HG03378 (cell line): ENCODE measurements around the gene EHMT1.

Source experiments
- ATAC-seq: cut with Tn5 transposase; IDR thresholded peaks from one replicate; pipeline ENCODE4 v1.9.1; 2021; ENCODE audit warnings: mild to moderate bottlenecking, moderate library complexity; ENCODE audit not compliant: unreplicated experiment

EHMT1 gene

DNA sequence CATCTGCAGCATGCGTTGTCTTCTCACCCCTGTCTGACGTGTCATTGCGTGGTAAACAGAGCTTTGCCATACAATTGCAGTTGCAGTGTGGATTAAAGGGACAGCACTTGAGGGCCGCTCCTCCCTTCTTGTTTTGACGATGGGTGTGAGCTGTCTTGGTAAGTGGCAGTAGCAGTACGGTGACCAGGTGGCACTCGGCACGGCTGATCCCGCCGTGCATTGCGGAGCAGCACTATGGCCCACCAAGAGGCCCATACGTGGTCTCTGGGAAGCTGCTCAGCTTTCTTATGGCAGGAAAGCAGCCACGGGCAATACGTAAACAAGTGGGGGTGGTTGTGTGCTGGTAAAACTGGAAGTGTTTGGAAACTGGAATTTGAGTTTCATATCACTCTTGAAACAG lies 25.1 kb downstream of the EHMT1 start:
- no peak for ATAC-seq

DNA sequence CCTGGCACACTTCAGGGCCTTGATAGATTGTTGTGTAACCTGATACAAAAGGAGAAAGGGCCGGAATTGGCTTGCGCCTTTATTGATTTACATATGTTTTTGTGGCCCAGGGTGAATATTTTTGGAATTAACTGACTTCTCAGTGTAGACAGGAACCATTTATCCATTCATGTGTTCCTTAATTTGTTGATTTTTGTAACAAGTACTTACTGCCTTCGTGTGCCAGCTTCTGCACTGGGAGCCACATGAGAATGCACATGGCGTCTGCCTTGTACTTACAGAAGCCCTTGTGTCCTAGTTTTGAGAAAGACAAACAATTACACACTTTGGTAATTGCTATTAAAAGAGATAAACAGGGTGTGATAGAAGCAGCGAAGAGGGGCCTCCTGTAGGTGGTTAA lies 26.4 kb downstream of the EHMT1 start:
- ATAC-seq: no peak

DNA sequence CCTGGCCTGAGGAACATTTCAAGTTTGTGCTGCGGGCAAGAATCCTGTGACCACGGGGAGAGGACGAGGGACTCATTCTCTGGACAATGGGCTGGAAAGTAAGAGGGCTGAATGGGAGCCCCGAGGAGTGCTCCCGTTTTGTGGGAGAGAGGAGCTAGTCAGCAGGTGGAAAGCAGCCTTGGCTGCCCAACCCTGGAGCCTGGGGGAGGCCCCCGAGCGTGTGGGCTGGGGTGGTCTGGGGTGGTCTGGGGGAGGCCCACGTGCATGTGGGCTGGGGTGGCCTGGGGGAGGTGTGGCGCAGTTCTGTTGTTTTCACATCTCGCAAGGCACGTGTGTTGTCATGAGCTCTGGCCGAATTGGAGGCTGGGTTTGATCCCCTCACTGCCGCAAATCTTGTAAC lies 27.5 kb downstream of the EHMT1 start:
- ATAC-seq: no peak

DNA sequence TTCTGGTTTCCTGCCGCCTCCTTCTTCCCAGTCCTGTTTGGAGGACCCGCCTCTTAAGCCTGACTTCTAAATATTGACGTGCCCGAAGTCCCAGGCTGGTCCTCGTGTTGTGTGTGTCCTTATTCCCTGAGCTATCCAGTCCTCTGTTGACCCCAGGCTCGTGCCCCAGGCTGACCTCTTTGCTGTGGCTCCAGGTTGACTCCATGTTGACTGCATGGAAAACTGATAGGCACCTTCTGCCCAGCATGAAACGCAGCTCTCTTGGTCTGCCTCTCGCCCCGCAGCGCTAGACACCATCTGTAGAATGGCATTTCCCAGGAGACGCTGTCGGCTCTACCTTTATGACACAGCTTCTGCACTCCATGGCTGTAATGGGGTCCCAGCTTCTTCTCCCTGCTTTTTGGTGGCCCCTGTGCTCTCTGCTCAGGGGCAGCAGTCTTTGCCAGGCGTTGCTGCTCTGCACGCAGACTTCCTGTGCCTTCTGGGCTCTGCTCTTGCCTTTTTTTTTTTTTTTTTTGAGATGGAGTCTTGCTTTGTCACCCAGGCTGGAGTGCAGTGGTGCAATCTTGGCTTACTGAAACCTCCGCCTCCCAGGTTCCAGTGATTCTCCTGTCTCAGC lies 28.4 kb downstream of the EHMT1 start:
- no peak for ATAC-seq

DNA sequence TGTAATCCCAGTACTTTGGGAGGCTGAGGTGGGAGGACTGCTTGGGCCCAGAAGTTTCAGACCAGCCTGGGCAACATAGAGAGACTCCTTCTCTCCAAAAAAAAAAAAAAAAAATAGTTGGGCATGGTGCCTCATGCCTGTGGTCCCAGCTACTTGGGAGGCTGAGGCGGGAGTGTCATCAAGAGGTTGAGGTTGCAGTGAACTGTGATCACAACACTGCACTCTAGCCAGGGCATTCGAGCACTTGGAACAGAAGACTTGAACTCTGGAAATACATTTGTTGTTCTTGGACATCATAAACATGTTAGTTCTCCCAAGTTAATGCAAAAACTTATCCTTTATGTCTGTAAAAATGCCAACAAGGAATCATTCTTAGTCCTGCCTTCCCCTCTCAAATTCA lies 29.6 kb downstream of the EHMT1 start:
- no peak for ATAC-seq

DNA sequence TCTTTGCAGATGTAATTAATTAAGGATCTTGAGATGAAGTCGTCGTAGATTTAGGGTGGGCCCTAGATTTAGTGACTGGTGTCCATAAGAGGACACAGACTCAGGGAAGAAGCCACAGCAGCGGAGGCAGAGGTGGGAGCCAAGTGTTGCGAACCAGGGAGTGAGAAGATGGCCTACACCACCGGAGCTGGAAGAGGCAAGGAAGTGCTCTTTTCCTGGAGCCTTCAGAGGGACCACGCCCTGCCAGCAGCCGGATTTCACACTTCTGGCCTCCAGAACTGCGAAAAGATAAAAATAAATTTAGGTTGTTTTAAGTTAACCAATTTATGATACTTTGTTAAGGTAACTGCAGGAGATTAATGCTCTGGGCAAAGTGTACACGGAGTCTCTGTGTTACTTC lies 30.7 kb downstream of the EHMT1 start:
- ATAC-seq: no peak

DNA sequence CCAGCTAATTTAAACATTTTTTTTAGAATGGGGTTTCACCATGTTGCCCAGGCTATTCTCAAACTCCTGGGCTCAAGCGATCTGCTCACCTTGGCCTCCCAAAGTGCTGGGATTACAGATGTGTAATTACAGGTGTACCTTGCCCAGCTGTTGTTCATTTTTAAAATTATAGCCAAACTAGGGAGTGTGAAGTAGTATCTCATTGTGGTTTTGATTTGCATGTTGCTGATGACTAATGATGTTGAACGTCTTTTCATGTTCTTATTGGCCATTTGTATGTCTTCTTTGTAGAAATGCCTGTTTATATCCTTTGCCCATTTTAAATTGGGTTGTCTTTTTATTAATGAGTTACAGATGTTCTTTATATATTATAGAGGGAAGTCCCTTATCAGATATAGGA lies 31.5 kb downstream of the EHMT1 start:
- no peak for ATAC-seq

DNA sequence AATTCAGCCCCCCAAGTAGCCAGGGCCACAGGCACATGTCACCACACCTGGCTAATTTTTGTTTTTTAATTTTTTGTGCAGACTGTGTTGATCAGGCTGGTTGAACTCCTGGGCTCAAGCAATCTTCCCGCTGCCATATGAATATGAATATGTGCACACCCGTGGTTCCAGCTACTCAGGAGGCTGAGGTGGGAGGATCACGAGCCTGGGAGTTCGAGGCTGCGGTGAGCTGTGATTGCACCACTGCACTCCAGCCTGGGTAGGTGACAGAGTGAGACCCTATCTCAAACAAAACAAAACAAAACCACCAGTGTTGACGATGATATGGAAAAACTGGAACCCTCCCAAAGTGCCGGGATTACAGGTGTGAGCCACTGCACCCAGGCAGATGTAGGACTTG lies 32.0 kb downstream of the EHMT1 start:
- no peak for ATAC-seq

DNA sequence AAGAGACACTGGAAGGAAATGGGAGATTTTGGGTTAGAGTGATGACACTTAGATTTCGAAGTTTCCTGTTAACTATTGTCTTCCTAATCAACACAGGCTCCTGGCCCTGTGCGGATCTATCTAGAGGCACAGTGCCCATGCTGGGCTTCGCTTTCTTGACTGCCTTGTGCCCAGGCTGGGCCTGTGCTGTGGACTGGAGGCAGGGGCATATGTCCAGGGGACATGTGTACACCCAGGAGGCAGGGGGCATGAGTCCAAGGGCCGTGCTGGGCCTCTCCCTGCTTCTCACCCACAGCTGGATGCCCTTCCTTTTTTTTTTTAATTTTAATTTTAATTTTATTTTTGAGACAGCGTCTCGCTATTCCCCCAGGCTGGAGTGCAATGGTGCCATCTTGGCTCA lies 37.6 kb downstream of the EHMT1 start:
- ATAC-seq: no peak

DNA sequence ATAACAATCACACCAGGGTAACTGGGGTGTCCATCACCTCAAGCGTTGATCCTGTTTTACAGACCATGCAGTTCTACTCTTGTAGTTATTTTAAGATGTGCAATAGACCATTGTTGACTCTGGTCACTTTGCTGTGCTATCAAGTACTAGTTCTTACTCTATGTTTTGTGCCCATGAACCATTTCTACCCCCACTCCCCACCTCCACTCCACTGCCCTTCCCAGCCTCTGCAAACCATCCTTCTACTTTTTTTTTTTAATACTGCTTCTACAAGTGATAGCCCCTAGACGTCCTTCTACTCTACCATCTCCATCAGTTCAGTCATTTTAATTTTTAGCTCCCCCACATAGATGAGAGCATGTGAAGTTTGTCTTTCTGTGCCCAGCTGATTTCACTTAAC lies 38.8 kb downstream of the EHMT1 start:
- no peak for ATAC-seq

DNA sequence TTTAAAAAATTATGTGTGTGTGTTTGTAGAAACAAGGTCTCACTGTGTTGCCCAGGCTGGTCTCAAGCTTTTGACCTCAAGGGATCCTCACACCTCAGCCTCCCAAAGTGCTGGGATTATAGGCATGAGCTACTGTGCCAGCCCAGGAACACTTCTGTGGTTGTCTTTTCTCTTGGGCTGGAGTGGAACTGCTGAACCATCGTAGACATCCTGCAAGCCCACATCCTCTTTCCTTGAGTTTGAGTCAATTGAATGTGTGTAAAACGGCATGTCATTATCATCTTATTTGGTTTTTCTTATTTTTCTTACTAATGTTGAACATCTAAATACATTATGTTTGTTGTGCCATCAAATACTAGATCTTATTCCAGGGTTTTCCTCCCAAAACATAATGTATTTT lies 40.0 kb downstream of the EHMT1 start:
- no peak for ATAC-seq

DNA sequence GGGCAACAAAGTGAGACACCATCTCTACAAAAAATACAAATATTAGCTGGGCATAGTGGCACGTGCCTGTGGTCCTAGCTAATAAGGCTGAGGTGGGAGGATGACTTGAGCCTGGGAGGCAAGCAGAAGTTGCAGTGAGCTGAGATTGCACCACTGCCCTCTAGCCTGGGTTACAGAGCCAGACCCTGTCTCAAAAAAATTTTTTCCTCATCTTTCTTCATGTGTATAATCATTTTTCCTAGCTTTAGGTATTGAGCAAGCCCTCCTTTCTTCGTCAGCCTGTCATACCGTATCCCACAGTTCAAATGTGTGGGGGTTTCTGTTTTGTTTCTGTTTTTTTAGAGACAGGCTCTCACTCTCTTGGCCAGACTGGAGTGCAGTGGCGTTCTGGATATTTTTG lies 41.3 kb downstream of the EHMT1 start:
- ATAC-seq: no peak

DNA sequence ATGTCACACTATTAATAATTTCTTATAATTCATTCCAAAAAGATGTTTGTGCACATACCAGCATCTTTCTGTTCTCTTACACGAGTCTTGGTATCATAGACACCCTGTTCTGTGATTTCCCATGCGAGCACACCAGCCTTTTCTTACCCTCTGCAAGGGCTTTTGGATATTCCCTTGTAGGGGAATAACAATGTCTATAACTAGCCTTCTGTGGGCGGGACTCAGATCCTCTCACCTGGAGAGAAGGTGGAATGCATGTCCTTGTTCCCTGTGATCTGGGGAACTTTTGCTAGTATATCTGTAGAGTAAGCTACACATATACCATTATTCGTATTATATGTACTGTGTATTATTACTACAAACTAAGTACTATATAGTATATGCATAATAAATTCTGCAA lies 44.8 kb downstream of the EHMT1 start:
- ATAC-seq: no peak

DNA sequence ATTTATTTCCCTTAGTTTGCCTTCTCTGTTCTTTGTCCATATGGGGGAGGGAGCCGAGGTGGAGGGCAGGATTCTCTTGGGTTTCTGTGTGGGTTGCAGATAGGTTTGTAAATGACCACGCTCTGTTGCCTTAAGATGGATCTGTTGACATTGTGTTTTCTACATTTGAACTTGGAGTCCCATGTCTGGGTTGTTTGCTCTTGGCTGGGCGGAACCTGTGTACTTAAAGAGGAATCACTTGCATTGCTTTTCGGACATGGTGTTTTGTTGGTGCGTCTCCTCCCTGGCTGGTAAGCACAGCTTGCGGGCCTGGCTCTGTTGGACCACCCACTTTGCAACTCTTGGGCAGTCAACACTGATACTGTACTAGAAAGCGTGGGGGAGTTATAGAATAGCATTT lies 45.9 kb downstream of the EHMT1 start:
- no peak for ATAC-seq

DNA sequence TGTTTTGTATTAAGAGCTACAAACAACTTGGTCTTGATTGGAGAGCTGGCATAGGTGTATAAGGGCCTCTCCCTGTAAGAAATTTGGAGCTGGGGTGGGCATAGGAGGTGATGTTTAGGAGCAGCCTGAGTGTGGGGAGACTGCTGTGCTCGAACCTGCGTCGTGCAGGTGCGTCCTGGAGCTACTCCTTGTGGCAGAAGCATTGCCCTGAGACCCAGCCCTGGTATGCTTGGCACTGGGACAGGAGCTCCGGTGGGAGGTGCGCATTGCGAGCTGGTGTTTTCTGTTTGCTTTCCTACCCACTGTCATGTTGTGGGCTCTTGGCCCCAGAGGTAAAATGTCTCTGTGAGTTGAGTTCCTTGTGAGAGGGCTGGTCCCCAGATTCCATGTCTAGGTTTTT lies 46.4 kb downstream of the EHMT1 start:
- no peak for ATAC-seq

DNA sequence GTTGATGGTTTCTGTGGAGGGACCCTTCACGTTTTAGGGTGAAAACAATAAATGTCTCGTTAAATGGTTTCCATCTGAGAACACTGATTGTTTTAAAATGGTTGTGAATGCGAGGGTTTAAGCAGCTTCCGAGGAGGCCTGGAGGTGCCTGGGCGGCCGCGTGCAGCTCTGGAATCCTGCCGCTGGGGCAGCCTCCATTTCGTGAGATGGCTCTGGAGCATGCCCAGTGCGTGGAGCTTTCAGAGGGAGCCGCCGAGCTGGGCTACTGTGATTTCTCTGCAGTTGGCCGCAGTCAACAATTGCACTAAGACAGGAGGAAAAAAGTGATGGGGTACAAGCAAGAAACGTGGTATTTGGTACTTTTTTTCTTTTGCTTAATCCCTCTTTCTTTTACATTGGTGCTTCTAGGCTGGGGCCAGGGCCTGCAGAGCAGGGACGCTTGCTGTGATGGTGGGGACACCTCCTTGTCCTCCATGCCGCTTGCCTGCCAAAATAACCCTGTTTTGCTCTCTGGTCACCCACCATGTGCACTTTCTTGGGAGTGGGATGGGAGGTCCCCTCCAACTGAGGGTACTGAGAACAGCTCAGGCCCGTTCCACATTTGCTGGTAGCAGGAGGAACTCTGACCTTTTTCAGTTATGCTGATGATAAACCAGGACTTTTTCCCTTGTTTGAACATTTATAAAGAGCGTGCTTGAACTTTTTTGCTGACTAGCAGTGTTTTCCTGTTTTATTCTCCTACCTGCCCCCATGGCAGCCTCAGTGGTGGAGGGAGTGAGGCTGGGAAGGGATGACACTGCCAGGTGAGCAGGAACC lies 47.1 kb downstream of the EHMT1 start:
- no peak for ATAC-seq

DNA sequence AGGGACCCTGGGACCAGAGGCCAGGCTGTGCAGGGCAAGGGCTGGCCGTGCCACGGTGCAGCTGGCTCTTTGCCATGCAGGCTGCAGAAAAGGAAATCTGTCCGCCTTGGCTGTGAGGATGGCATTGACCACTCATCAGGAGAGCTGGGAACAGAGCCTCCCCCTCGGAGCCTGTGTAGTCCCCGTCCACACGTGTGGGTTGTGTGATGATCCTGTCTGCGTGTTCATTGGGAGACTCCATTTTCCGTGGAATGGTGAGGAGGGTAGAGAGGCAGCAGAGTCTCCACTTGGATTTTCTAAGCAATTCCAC lies 47.7 kb downstream of the EHMT1 start:
- no peak for ATAC-seq

DNA sequence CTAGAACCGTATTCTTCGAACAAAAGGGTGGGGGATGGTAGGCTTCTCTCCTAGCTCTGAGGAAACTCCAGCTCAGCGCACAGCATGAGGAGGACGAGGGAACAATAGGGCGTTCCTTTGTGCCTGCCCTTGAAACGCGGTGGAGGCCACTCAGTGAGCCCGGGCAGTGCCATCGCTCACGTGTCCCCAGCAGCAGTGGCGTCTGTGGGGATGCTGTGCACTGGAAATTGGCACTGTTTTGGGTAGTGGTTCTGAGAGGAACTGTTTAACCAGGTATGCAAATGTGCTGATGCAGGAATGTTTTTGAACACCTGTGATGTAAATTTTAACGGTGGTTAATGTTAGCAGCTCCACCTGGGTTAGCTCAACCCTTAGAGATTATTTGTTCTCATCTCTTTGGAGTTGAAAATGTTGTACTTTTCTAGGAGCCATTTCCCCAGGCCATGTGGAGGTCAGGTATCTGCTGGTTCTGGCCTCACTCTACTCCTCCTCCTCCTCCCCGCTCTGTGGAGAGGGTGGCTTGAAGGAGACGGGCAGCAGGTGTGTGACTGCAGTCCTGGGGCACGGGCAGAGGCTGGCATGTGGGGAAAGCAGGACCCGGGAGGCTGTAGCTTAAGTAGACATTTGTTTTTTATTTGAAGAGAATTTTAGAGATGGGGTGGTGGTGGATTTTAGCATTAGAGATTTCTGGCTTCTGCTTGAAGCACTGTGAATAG lies 48.3 kb downstream of the EHMT1 start:
- ATAC-seq: no peak

DNA sequence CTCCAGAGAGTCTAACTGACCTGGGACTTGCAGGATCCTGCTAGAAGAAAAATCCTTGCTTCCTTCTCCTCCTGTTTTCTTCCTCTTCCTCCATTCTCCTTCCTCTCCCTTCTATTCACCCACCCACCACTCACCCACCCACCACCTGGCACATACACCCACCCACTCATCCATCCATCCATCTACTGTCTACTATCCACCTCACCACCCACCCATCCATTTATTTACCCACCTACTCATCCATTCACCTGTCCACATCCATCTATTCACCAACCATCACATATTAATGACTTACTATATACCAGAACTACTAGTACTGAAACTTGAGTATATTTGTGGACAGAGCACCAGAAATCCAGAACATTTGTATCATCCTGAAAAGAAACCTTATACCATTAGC lies 49.4 kb downstream of the EHMT1 start:
- ATAC-seq: no peak

DNA sequence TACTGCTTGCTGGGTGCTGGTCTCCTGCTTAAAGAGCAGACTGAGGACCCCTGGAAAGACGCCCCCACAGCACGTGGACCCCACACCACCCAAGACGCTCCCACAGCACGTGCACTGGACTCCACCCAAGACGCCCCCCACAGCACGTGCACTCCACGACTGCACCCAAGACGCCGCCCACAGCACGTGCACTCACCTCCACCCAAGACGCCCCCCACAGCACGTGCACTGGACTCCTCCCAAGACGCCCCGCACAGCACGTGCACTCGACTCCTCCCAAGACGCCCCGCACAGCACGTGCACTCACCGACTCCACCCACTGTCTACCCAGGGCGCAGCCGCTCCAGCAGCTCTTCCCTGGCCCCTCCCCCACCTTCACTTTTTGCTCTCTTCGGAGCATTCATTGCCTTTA lies 50.5 kb downstream of the EHMT1 start:
- no peak for ATAC-seq

DNA sequence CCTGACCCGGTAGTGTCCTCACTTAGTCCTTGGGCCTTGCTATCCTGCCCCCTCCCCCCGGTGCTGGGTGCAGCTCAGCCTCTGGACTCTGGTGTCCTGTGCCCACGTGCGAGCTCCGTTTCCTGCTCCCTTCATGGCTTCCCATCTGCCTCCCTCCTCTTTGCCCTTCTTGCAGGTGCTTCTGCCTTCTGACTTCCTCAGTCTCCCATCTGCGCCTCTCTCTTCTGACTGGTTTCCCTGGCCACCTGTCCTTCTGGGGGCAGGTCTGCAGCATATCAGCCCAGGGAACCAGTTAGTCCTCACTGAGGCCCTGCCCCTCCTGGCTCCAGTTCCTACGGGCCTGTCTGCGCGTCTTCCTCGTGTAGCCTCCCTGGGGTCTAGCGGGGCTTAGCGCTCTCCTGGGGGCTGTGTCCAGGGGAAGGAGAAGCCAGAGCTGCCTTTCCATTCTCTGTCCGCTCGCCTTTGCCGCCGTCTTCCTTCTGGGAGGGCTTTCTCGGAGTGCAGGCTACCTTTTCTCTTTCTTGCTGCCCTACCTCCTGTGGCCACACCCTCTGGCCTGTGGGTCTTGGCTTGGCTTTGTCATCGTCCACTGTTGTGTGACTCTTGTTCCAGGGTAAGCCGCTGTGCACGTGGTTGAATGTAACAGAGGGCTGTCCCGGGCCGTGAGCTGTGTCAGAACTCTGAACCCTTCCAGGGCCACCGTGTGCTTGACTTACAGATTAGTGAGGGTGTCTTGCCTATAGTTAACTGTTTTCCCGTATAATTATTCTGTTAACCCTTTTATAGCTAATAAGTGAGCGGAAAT lies 51.8 kb downstream of the EHMT1 start:
- ATAC-seq: no peak

DNA sequence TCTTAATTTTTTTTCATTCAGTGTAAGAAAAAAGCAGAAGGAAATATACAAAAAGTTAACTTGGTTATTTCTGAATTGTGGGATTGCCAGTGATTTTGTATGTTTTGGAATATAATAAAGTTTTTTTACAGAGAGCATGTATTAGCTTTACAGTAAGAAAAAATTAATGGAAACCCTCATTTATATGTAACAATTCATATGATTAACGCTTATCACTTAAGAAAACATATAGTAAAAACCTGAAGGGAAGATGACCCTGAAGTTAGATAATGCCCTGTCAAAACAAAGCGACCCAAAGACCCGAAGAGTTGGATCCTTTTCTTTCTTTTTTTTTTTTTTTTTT lies 52.4 kb downstream of the EHMT1 start:
- no peak for ATAC-seq
